HepG2 (cell line): ENCODE results near the gene CLDN7. TPM values are rescaled to one million over a fixed set of nuclear protein-coding genes. Genes with fewer than 3 reads are reported as not detected.
A peak's percentile ranks its signal among the peaks of the same experiment; 100 is the strongest.

Source experiments
- BORCS8-MEF2B ChIP-seq: sonication (generic); formaldehyde crosslinking; IDR thresholded peaks from 2 replicates; pipeline ENCODE4 v1.8.0; 2022; ENCODE audit warnings: mild to moderate bottlenecking, missing genetic modification reagents
- FOXP1 ChIP-seq, 2 experiments: fragments of 450-650 bp in 1 of 2; IDR thresholded peaks; 2 replicates each; pipeline ENCODE4 v1.6.1; 2017 to 2018; ENCODE audit warnings: antibody characterized with exemption in 1 of 2
- GFI1 ChIP-seq: sonication (generic); formaldehyde crosslinking; IDR thresholded peaks from 2 replicates; pipeline ENCODE4 v1.5.0; 2020; ENCODE audit warnings: missing genetic modification reagents, mild to moderate bottlenecking, borderline replicate concordance
- JARID2 ChIP-seq: sonication (generic); formaldehyde crosslinking; IDR thresholded peaks from 2 replicates; pipeline ENCODE4 v1.8.1; 2023; ENCODE audit warnings: missing genetic modification reagents, inconsistent platforms; ENCODE audit not compliant: insufficient replicate concordance
- KLF6 ChIP-seq: IDR thresholded peaks from 2 replicates; pipeline ENCODE4 v1.8.0; 2016; ENCODE audit warnings: missing biosample characterization, missing genetic modification reagents
- MXD4 ChIP-seq: IDR thresholded peaks from 2 replicates; pipeline ENCODE4 v1.6.1; 2016; ENCODE audit warnings: mild to moderate bottlenecking, missing biosample characterization, missing genetic modification reagents
- PAX8 ChIP-seq: sonication (generic); formaldehyde crosslinking; IDR thresholded peaks from 2 replicates; pipeline ENCODE4 v1.8.0; 2022; ENCODE audit warnings: mild to moderate bottlenecking, missing genetic modification reagents, borderline replicate concordance
- RCOR2 ChIP-seq: IDR thresholded peaks from 2 replicates; pipeline ENCODE4 v1.6.1; 2016; ENCODE audit warnings: missing biosample characterization, missing genetic modification reagents
- TGIF2 ChIP-seq: IDR thresholded peaks from 2 replicates; pipeline ENCODE4 v1.6.1; 2016; ENCODE audit warnings: control low read depth, missing compliant biosample characterization
- YEATS4 ChIP-seq: sonication (generic); formaldehyde crosslinking; IDR thresholded peaks from 2 replicates; pipeline ENCODE4 v1.4.0; 2020; ENCODE audit warnings: missing genetic modification reagents, borderline replicate concordance
- ZNF3 ChIP-seq: IDR thresholded peaks from 2 replicates; pipeline ENCODE4 v1.7.0; 2017; ENCODE audit warnings: inconsistent platforms
- ZNF546 ChIP-seq: sonication (generic); formaldehyde crosslinking; conservative IDR thresholded peaks from 2 replicates; pipeline ENCODE4 v1.8.1; 2023; ENCODE audit warnings: mild to moderate bottlenecking, missing genetic modification reagents
- ZNF563 ChIP-seq: sonication (generic); formaldehyde crosslinking; IDR thresholded peaks from 2 replicates; pipeline ENCODE4 v1.8.0; 2022; ENCODE audit warnings: mild to moderate bottlenecking, moderate library complexity, missing genetic modification reagents
- ZNF713 ChIP-seq: sonication (generic); formaldehyde crosslinking; IDR thresholded peaks from 2 replicates; pipeline ENCODE4 v1.4.0; 2020; ENCODE audit warnings: mild to moderate bottlenecking, missing genetic modification reagents
- ZSCAN25 ChIP-seq: sonication (generic); formaldehyde crosslinking; IDR thresholded peaks from 2 replicates; pipeline ENCODE4 v1.8.0; 2022; ENCODE audit warnings: mild to moderate bottlenecking, missing genetic modification reagents
- polyA plus RNA-seq, 8 experiments: library from polyadenylated mRNA; depleted of rRNA in 3 of 8; stranded (reverse) in 7 of 8; unstranded in 1 of 8; fragments of >200 nt; fragmentation: Illumina TruSeq in 4 of 8; extraction: Trizol in 4 of 8; gene quantifications; 2 replicates each; pipeline versions ENCODE4 v1.2.1 to v1.2.3, GENCODE V29; 2011 to 2016; ENCODE audit warnings: low read depth in 4 of 8, missing spikeins in 1 of 8, mixed read lengths in 1 of 8; ENCODE audit not compliant: insufficient read depth in 1 of 8
- total RNA-seq, 5 experiments: library from RNA; depleted of rRNA; stranded (reverse); fragments of >200 nt; fragmentation: Illumina TruSeq; extraction: Trizol; gene quantifications; 2 replicates each; pipeline ENCODE4 v1.2.3, GENCODE V29; 2016; ENCODE audit warnings: low read depth in 1 of 5
- TF ChIP-seq, protein P1 (sequence below): sonication (generic); formaldehyde crosslinking; IDR thresholded peaks from 2 replicates; pipeline ENCODE4 v1.4.0; 2020; ENCODE audit warnings: missing genetic modification reagents, borderline replicate concordance
- TF ChIP-seq, protein P2 (sequence below): sonication (generic); formaldehyde crosslinking; IDR thresholded peaks from 2 replicates; pipeline ENCODE4 v1.9.0; 2021; ENCODE audit warnings: missing genetic modification reagents, mild to moderate bottlenecking, borderline replicate concordance
- TF ChIP-seq, protein P3 (sequence below): sonication (generic); formaldehyde crosslinking; IDR thresholded peaks from 2 replicates; pipeline ENCODE4 v1.4.0; 2020; ENCODE audit warnings: missing genetic modification reagents, mild to moderate bottlenecking, borderline replicate concordance
- TF ChIP-seq, protein P4 (sequence below): sonication (generic); formaldehyde crosslinking; IDR thresholded peaks from 2 replicates; pipeline ENCODE4 v1.5.0; 2020; ENCODE audit warnings: missing genetic modification reagents
- TF ChIP-seq, protein P5 (sequence below): sonication (generic); formaldehyde crosslinking; IDR thresholded peaks from 2 replicates; pipeline ENCODE4 v1.4.0; 2020; ENCODE audit warnings: mild to moderate bottlenecking, missing genetic modification reagents

Gene CLDN7
- total and polyA plus RNA-seq, 2 of the 13 experiments (the other 11 are each of a cell fraction or from before 2014, with no cell fraction given): not detected

DNA sequence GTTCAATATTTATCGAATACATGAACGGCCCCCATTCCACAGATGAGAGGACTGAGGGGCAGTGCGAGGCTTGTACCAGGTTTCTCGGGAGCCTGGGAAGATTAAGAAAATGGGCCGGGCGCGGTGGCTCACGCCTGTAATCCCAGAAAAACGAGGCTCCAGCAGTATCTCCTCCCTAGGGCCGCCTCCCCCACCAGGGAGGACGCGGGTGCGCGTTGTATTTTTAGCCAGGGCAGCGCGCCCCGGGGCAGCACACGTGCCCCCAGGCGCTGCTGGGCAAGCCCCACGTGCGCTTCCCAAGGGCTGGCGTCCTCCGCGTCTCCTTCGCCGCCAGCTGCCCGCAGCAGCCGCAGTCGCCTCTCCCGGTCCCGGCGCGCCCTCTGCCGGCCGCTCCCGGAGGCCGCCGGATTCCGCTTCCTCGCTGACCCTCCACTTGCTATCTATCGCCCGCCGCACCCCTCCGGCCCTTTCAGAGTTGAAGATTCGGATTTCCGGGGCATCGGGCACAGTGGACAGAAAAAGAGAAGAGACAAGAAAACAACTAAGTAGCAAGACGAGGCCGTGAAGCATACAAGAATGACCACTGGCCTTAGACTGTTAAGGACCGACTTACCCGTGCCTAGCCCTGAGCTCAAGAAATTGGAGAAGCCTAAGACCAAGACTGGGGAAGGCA lies 34.0 kb upstream of the CLDN7 start (continued):
- TF ChIP-seq, protein P1, sequence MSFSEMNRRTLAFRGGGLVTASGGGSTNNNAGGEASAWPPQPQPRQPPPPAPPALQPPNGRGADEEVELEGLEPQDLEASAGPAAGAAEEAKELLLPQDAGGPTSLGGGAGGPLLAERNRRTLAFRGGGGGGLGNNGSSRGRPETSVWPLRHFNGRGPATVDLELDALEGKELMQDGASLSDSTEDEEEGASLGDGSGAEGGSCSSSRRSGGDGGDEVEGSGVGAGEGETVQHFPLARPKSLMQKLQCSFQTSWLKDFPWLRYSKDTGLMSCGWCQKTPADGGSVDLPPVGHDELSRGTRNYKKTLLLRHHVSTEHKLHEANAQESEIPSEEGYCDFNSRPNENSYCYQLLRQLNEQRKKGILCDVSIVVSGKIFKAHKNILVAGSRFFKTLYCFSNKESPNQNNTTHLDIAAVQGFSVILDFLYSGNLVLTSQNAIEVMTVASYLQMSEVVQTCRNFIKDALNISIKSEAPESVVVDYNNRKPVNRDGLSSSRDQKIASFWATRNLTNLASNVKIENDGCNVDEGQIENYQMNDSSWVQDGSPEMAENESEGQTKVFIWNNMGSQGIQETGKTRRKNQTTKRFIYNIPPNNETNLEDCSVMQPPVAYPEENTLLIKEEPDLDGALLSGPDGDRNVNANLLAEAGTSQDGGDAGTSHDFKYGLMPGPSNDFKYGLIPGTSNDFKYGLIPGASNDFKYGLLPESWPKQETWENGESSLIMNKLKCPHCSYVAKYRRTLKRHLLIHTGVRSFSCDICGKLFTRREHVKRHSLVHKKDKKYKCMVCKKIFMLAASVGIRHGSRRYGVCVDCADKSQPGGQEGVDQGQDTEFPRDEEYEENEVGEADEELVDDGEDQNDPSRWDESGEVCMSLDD (CRISPR knock-in tag): 0 out of 2 replicates have a peak, but pooled peaks have one; percentile 28
- TF ChIP-seq, protein P2, sequence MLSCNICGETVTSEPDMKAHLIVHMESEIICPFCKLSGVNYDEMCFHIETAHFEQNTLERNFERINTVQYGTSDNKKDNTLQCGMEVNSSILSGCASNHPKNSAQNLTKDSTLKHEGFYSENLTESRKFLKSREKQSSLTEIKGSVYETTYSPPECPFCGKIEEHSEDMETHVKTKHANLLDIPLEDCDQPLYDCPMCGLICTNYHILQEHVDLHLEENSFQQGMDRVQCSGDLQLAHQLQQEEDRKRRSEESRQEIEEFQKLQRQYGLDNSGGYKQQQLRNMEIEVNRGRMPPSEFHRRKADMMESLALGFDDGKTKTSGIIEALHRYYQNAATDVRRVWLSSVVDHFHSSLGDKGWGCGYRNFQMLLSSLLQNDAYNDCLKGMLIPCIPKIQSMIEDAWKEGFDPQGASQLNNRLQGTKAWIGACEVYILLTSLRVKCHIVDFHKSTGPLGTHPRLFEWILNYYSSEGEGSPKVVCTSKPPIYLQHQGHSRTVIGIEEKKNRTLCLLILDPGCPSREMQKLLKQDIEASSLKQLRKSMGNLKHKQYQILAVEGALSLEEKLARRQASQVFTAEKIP: no peak
- TF ChIP-seq, protein P3, sequence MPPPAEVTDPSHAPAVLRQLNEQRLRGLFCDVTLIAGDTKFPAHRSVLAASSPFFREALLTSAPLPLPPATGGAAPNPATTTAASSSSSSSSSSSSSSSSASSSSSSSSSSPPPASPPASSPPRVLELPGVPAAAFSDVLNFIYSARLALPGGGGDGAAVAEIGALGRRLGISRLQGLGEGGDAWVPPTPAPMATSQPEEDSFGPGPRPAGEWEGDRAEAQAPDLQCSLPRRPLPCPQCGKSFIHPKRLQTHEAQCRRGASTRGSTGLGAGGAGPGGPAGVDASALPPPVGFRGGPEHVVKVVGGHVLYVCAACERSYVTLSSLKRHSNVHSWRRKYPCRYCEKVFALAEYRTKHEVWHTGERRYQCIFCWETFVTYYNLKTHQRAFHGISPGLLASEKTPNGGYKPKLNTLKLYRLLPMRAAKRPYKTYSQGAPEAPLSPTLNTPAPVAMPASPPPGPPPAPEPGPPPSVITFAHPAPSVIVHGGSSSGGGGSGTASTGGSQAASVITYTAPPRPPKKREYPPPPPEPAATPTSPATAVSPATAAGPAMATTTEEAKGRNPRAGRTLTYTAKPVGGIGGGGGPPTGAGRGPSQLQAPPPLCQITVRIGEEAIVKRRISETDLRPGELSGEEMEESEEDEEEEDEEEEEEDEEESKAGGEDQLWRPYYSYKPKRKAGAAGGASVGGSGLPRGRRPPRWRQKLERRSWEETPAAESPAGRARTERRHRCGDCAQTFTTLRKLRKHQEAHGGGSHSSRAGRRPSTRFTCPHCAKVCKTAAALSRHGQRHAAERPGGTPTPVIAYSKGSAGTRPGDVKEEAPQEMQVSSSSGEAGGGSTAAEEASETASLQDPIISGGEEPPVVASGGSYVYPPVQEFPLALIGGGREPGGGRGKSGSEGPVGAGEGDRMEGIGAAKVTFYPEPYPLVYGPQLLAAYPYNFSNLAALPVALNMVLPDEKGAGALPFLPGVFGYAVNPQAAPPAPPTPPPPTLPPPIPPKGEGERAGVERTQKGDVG: no peak
- TF ChIP-seq YEATS4 (peak; percentile 77; the same call in 1 of the 2 replicates), ZNF713 (no peak), KLF6 (CRISPR knock-in tag) (peak; percentile 79; the same call in 1 of the 2 replicates), RCOR2 (no peak), TGIF2 (CRISPR knock-in tag) (peak; percentile 19; the same call in 1 of the 2 replicates), ZNF546 (CRISPR knock-in tag) (peak; percentile 78; the same call in 1 of the 2 replicates), BORCS8-MEF2B (CRISPR knock-in tag) (peak; percentile 37; the same call in 1 of the 2 replicates), MXD4 (CRISPR knock-in tag) (peak; percentile 86), JARID2 (CRISPR knock-in tag) (no peak), FOXP1 (IDR thresholded peaks at IDR 0.05) (no peak), FOXP1 (CRISPR knock-in tag; IDR thresholded peaks at IDR 0.05) (no peak), ZNF563 (CRISPR knock-in tag) (peak; percentile 80), ZSCAN25 (peak; percentile 90), GFI1 (no peak), PAX8 (CRISPR knock-in tag) (no peak), ZNF3 (CRISPR knock-in tag) (no peak)
- TF ChIP-seq, protein P4, sequence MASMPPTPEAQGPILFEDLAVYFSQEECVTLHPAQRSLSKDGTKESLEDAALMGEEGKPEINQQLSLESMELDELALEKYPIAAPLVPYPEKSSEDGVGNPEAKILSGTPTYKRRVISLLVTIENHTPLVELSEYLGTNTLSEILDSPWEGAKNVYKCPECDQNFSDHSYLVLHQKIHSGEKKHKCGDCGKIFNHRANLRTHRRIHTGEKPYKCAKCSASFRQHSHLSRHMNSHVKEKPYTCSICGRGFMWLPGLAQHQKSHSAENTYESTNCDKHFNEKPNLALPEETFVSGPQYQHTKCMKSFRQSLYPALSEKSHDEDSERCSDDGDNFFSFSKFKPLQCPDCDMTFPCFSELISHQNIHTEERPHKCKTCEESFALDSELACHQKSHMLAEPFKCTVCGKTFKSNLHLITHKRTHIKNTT (CRISPR knock-in tag): no peak
- TF ChIP-seq, protein P5, sequence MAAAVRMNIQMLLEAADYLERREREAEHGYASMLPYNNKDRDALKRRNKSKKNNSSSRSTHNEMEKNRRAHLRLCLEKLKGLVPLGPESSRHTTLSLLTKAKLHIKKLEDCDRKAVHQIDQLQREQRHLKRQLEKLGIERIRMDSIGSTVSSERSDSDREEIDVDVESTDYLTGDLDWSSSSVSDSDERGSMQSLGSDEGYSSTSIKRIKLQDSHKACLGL (CRISPR knock-in tag): peak; percentile 67; the same call in 1 of the 2 replicates
